Epithelial cell of esophagus (primary cell): ENCODE measurements around the gene DGAT2.

Experiments
- DNase-seq: peaks from one replicate; pipeline ENCODE4 v3.0.0; 2010; ENCODE audit warnings: low read depth
- H3K4me3 ChIP-seq: 2 replicates; pipeline ENCODE4 v1.5.1; 2011; ENCODE audit warnings: mild to moderate bottlenecking, low read length, control low read depth
- TF ChIP-seq, protein P1 (sequence below): IDR thresholded peaks from 2 replicates; pipeline ENCODE4 v1.5.1; 2011; ENCODE audit warnings: low read depth, mild to moderate bottlenecking, low read length, control low read depth, inconsistent platforms; ENCODE audit not compliant: insufficient read depth; ENCODE audit errors: missing control alignments

The DGAT2 gene

DNA sequence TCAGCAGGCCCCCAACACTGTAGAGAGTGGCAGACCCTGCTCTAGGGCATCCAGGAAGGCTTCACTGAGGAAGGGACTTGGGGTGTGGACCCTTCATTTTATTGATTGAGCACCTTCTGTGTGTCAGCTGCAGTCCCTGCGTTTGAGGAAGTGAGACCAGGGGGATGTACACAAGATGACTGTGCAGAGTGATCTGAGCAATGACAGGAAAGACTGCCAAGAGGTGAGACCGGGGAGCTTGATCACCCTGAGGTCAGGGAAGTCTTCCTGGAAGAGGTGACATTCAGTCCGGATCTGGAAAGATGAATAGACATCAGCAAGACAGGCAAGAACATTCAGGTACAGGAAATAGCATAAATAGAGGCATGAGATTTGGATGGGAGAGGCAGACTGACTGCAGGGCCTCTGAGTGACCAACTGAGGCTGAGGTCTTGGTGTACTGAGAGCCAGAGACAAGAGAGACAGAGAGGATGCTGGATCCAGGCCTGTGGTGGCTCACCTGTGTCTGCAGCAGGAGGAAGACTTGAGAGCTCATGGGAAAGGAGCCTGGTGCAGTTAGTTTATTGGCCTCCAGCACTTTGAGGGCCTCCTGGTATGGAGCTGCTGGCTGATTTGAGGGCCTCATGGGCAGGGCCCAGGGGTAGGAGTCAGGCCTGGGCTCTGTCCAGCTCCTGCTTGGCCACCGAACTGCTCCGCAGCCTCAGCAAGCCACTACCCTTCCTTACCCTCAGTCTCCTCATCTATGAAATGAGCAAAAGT, 5.2 kb downstream of the DGAT2 start:
- peak; percentile 35 for DNase-seq
- TF ChIP-seq, protein P1, sequence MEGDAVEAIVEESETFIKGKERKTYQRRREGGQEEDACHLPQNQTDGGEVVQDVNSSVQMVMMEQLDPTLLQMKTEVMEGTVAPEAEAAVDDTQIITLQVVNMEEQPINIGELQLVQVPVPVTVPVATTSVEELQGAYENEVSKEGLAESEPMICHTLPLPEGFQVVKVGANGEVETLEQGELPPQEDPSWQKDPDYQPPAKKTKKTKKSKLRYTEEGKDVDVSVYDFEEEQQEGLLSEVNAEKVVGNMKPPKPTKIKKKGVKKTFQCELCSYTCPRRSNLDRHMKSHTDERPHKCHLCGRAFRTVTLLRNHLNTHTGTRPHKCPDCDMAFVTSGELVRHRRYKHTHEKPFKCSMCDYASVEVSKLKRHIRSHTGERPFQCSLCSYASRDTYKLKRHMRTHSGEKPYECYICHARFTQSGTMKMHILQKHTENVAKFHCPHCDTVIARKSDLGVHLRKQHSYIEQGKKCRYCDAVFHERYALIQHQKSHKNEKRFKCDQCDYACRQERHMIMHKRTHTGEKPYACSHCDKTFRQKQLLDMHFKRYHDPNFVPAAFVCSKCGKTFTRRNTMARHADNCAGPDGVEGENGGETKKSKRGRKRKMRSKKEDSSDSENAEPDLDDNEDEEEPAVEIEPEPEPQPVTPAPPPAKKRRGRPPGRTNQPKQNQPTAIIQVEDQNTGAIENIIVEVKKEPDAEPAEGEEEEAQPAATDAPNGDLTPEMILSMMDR = no peak
- H3K4me3 ChIP-seq = no peak overlapping the region

DNA sequence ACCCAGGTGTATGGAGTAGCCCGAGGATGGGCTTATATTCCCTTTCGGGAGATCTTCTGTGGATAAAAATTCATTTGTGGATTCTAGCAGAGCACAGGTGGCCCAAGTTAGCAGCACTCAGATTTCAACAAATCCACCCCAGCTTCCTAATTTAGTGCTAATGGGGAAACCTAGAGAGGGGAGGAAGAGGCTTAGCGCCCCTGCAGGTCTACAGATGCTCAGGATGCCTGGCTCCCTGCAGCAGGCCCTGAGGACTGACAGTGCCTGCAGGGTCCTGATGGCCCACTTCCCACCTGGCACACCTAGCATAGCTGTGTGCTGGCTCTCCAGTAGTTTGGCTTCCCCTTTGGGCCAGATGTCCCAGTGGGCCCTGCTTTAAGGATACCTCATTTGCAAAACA, 6.5 kb downstream of the DGAT2 start:
- no peak overlapping the region for H3K4me3 ChIP-seq
- TF ChIP-seq, protein P1 = no peak
- DNase-seq = no peak

DNA sequence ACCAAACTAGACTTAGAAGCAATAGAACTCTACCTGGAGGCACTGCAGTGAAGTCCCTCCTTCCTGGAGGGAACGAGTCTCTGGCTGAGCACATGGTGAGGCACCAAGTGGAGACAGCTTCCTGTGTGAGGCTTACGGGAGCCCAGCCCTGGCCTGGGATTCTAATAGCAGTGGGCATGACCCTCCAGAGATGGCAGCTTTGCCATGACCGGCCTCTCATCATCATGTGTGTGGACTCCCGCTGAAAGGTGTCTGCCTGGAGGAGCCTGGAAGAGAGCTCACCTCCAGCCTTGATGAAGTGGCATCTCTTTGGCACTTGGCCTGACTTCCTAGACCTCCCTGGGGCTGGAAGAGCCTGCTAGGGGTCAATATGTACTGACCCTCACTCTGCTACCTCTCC, 8.0 kb downstream of the DGAT2 start:
- TF ChIP-seq, protein P1 = no peak
- no peak overlapping the region for H3K4me3 ChIP-seq
- no peak for DNase-seq

DNA sequence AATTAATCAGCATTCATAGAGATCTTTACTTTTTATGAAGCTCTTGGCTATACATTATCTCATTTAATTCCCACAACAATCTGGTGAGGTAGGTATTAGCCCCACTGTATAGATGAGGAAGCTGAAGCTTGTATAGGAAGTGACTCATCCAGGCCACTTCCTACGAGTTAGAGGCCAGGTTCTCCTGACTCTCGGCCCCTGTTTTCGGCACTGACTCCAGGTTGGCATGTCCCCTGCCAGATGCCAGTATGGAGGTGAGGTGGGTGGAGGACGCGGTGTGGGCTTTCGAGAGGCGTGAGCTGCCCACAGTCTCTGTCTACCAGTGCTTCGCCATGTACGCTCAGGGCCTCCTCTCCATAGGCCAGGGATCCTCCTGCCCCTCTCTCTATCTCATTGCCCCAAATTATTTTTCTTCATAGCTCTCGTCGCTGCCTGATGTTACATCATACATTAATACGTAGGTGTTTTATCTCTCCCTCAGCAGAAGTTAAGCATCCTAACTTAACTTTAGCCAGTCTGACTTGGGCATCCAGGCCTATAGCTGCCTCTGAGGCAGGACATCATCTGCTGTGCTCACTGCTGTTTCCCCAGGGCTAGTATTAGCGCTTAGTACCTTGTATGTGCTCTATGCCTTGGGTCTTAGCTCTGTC, 9.0 kb downstream of the DGAT2 start:
- no peak for DNase-seq
- TF ChIP-seq, protein P1 = no peak
- H3K4me3 ChIP-seq = no peak overlapping the region

DNA sequence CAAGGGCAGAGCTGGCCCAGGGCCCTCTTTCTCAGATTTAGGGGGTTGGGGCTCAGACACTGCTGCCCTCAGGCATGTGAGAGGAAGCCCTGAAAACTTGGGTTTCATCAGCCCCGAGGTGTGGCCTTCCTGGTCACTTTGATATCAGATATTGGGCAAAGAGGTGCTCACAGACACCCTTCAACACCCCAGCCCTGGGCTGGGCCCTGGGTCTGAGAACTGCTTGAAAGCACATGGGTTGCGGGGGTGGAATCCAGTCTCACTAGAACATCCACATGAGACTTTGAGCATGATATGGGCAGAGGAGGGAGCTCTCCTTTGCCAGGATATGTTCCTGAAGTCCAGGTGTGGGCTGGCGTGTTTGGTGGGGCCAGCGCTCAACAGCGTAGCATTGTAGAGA, 10.4 kb downstream of the DGAT2 start:
- H3K4me3 ChIP-seq = no peak overlapping the region
- no peak for DNase-seq
- TF ChIP-seq, protein P1 = no peak

DNA sequence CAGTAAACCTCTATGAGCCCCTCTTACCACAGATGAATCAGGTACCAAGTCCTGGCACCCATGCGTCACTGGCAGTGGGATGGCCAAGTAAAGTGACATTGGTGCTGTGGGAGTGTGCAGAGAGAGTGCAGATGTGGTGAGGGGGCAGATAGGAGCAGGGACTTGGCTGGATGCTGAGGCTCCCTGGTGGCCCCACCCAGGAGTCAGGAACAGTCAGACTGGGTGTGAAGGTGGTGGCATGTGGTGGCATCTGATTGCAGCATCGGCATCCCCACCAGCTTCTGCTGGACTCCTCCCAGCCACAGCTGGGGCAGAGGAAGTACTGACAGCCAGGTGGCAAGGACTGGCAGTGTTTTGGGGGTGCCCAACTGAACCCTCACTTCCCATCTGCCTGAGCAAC, 11.4 kb downstream of the DGAT2 start:
- TF ChIP-seq, protein P1 = no peak
- DNase-seq = no peak

More for the DNA sequence above, 11.4 kb downstream of the DGAT2 start:
- no peak overlapping the region for H3K4me3 ChIP-seq
